HG02610 (cell line): ENCODE results near the gene UHRF2.
"Not testable (repeated sequence)": the region's sequence is repeated elsewhere in the genome, so short reads cannot be mapped to it uniquely, and the experiment has no call there.

ENCODE experiments used
- ATAC-seq: cut with Tn5 transposase; IDR thresholded peaks from one replicate; pipeline ENCODE4 v1.9.1; 2021; ENCODE audit warnings: mild to moderate bottlenecking, moderate library complexity; ENCODE audit not compliant: unreplicated experiment

Gene UHRF2, protein sequence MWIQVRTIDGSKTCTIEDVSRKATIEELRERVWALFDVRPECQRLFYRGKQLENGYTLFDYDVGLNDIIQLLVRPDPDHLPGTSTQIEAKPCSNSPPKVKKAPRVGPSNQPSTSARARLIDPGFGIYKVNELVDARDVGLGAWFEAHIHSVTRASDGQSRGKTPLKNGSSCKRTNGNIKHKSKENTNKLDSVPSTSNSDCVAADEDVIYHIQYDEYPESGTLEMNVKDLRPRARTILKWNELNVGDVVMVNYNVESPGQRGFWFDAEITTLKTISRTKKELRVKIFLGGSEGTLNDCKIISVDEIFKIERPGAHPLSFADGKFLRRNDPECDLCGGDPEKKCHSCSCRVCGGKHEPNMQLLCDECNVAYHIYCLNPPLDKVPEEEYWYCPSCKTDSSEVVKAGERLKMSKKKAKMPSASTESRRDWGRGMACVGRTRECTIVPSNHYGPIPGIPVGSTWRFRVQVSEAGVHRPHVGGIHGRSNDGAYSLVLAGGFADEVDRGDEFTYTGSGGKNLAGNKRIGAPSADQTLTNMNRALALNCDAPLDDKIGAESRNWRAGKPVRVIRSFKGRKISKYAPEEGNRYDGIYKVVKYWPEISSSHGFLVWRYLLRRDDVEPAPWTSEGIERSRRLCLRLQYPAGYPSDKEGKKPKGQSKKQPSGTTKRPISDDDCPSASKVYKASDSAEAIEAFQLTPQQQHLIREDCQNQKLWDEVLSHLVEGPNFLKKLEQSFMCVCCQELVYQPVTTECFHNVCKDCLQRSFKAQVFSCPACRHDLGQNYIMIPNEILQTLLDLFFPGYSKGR

DNA sequence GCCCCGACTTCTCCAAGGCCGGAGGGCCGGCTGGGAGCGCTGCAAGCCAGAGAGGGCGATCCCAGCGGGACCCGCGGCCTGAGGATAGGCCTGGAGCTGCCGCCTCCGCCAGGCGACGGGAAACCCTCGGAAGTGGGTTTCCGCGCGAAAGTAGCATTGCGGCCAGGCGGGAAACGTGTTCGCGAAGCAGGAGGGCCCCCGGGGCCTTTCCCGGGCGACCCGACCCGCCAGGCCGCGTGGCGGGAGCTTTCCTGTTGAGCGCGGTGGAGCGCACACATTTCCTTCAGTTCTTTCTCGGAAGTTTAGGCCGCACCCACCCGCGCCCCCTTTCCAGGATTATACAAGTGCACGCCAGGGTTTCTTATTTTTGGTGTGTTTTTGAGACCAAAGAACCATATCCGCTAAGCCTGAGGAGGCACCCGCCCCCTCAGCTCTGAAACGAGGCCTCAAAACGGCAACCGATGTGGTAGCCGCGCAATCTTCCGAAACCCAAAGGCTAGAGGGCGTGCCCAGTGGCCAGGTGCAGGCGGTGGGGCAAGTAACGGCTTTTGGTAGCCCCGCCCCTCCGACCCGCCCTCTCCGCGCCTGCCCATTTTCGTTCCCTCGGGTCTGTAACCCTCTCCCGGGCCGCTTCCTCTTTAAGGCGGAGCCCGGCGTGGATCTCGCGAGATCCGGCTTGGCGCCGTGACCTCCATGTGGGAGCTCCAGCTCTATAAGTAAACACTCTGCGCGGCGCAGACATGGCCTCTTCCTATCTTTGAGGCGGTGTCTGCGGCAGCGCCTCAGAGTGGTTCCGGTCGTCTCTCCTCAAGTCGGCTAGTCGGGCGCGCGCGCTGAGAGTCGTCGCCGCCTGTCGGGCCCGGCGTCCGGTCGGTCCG lies at the start of gene UHRF2:
Gene UHRF2, plus strand, starts transcription at position 713 of the 878 bp plus-strand sequence. CDS start 292 bp downstream, outside the sequence.
- peak; percentile 82 for ATAC-seq

DNA sequence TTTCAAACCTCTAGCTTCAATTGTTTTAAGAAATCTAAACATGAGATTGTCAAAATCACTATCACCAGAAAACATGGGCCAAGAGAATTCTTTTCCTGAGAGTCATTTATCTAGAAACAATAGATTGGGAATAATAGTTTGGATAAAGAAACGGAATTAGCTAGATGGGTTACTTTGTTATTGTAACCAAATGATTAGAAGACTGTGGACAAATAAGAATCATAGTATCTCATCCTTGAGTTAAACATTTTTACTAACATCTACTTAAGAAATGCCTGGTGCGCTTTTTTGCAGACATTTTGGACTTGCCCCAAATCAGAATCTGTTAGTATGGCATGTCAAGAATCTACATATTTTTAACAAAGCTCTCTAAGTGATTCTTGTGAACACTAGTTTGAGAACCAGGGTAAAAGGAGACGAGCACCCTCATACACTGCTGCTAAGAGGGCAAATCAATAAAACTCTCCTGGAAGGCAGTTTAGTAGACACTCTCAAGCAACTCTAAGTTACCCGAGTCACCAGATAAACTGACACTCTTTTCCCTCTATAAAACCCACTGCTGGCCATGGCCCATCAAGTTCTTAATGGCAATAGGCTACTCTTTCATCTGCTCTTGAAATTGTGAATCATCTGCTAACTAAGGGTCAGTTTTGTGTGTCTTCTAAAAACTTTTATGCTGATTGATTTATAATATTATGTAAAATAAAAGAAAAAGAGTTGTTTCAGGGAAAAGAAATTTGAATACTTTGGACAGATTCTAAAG lies 45.7 kb upstream of the UHRF2 start:
- ATAC-seq = no peak

DNA sequence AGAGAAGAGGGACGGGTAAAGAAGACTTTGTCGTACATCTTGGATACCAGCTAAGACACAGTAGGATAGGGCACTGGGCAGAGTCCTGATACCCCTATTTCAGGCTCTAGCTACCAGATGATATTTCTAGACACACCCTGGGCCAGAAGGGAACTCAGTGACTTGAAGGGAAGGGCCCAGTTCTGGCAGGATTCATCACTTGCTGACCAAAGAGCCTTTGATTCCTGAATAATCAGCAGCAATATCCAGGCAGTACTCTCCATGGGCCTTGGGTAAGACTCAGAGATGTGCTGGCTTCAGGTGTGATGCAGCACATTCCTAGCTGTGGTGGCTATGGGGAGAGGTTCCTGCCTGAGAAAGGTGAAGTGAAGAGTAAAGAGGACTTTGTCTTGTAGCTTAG lies 44.2 kb upstream of the UHRF2 start:
- no peak for ATAC-seq

DNA sequence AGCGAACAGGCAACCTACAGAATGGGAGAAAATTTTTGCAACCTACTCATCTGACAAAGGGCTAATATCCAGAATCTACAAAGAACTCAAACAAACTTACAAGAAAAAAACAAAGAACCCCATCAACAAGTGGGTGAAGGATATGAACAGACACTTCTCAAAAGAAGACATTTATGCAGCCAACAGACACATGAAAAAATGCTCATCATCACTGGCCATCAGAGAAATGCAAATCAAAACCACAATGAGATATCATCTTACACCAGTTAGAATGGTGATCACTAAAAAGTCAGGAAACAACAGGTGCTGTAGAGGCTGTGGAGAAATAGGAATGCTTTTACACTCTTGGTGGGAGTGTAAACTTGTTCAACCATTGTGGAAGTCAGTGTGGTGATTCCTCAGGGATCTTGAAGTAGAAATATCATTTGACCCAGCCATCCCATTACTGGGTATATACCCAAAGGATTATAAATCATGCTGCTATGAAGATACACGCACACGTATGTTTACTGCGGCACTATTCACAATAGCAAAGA lies 31.5 kb upstream of the UHRF2 start:
- not testable (repeated sequence) for ATAC-seq

DNA sequence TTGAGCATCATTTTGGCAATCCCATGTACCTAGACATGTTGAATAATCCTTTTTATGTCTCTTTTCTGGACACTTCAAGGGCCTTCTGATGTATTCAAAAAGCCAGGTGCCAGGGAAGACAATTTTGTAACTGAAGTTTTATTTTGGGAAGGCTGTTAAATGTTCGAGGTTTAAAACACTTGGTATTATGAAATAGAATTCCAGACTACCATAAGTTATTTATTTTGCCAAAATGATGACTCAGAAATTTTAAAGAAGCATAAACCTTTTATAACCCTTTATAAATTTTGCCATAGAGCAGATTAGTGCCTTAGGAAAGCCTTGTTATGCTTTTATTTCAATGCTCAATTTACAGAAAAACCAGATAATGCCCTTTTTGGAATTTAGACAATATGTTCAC lies 30.3 kb upstream of the UHRF2 start:
- no peak for ATAC-seq

DNA sequence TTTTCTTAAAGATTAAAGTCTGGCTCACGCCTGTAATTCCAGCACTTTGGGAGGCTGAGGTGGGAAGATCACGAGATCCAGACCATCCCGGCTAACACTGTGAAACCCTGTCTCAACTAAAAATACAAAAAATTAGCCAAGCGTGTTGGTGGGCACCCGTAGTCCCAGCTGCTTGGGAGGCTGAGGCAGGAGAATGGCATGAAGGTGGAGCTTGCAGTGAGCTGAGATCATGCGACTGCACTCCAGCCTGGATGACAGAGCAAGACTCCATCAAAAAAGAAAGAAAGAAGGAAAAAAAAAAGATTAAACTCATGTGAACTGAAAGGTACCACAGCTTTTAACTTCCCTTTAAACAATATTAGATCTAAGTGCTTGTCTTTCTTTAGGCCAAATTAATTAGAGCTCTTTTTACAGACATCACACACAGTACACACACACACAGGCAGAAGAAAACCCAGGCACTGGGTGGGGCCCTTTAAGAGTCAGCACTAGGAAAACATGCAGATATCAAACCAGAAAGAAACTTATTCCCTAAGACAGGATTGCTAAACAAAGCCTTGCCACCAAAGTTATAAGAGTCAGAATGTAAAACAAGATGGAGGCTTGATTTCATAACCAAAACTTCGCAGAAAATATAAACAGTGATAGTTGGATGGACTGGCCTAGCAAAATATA lies 29.3 kb upstream of the UHRF2 start:
- no peak for ATAC-seq

DNA sequence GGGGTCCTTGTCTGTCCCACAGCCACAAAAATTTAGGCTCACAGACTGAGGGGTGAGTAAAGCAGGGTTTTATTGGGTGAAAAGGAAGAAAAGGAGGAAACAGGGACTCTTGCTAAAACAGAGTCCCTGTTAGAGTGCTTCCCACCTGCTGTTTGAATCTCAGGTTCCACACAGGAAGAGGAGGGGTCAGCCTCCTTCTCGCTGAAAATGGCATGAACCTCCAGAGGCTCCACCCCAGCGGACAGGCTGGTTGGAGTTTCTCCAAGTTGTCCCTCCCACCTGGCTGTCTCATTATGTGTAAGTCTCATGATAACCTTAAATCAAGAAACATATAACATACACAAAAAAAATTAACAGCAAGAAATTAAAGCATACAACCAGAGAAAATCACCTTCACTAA lies 28.3 kb upstream of the UHRF2 start:
- ATAC-seq = no peak

DNA sequence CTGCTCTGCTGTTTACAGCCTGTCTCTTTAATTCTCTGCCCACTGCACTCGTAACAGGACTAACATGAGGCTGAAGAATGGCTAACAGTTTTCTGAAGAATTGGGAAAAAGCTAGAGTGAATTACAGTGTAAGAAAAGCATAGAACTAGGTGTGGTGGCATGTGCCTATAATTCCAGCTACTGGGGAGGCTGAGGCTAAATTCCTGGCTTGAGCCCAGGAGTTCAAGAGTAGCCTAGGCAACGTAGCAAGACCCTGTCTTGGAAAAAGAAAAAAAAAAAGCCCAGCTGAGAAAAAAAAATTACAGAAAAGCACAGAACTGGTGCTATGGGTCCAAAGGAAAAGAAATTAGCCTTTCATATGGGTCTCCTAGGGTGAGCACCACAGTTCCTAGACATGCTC lies 13.9 kb upstream of the UHRF2 start:
- ATAC-seq = no peak

DNA sequence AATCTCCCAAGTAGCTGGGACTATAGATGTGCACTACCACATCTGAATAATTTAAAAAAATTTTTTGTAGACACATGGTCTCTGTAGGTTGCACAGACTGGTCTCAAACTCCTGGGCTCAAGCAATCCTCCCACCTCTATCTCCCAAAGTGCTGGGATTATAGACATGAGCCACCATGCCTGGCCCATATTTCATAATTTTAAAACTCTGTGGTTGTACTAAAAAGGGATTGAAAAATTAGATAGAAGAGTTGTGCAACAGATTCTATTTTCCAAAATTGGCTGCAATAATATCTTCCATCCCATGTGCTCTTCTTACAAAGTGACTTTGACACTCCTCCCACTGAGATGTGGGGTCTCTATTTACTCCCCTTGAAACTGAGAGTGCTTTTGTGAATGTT lies 7.6 kb upstream of the UHRF2 start:
- no peak for ATAC-seq

DNA sequence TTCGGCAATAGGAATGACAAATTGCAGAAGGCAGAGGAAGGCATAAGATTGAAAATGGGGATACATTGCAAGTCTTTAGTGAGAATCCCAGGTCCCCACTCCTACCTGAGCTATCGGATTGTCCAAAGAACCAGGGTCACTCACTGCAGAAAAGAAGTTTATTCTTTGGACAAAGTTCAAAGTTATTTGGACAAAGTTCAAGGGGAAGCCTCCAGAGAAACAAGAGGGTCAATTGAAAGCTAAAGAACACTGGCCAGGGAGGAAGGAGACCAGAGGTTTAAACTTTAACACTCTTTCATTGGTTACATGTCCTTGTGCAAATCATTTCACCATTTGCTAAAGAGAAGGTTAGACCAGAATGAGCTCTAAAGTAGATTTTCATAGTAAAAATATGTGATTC lies 5.2 kb upstream of the UHRF2 start:
- ATAC-seq = no peak

DNA sequence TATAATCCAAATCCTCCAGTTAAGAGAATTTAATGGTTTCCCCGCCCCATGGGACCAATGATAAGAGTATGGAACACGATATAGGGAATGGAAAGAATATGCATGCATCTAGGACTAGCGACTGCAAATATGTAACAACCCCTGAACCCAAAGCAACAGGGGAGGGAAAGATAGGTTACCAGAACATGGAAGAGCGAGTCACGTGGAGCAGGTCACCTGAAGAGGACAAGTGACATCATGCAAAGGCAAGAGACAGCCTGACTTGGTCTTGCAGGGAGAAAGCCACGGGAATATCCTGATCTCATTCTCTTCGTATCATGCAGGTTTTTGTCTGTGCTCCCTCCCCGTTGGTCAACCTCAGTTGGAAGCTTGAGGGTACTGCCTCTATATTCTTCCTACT lies 4.7 kb upstream of the UHRF2 start:
- ATAC-seq = no peak

DNA sequence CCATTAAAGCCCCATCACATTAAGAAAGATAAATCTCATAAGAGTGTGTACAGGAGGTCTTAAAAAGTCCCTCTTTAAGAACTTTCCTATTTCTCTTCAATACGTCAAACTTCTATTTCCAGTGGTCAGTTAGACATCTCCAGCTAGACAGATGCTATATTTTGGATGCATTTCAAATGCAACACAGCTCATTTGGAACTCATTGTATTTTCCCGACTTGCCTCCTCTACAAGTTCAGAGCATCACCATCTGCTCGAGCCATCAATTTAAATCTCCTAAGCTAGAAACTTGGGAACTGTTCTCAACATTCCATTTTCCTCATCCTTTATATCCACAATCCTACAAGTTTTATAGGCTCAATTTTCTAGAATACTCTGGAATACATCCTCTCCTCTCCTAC lies 3.2 kb upstream of the UHRF2 start:
- no peak for ATAC-seq

DNA sequence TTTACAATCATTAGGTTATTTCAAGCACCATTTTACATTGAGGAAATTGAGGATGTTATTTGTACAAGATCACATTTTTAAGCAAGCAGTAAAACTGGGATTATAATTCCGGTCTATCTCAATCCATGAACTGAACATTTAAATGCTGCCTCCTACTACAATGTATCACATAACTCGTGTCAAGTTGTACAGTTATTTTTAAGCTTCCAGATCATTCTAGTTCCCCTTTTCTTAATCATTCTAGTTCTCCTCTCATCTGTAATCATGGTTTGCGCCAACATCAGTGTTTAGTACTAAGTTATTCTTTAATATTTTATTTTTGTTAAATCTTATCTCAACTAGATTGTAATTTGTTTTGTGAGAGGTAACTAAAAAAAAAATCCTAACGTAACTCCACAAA lies 2.4 kb upstream of the UHRF2 start:
- no peak for ATAC-seq

DNA sequence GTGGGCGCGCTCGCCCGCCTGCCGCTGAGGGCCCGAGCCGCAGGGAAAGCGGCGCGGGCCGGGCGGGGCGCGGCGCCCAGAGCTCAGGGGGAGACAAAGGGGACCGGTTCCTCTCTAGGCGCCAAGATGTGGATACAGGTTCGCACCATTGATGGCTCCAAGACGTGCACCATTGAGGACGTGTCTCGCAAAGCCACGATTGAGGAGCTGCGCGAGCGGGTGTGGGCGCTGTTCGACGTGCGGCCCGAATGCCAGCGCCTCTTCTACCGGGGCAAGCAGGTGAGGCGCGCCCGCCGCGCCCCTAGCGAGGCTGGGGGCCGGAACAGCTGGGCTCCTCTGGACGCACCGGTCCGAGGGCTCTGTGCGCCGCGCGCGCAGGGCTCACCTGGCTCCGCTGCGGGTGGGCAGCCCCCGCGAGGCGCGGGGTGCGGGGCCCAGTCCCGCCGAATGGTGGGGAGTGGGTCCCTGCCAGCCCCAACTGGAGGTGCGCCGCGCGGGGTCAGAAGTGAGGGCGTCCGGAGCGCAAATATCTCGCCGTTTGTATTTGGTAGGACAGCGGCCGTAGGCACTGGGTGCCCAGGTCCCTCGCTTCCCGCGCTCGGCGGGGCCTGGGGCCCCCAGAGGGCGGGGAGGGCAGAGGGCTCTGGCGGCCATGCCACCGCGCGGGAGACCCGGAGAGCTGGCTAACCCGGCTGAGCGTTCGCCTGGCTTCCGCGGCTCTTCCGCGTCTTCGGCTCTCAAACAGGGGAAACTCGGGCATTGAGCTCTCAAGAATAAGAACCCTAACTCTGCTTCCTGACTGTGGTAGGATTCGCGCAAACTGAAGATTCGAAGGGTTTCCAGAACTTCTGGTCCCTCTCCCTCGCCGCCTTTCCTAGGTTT lies 607 bp downstream of the UHRF2 start:
- peak; percentile 11 for ATAC-seq

DNA sequence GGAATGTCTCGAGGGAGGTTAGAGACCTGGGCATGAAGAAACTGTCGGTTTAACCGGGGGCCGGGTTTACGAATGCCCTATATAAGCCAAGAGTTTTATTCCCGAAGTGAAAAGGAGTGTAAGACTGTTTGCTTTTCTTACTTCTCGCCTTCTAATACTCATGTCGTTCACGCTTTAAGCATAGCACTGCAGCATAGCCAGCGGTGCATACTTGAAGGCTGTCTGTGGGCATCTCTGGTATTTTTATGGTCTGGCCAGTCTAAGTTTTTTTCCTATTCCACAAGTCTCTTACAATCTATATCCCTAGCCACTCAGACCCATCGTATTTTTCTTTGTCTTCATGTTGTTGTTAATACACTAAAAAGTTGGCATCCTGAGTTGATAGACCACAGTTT lies 1.2 kb downstream of the UHRF2 start:
- ATAC-seq = no peak

DNA sequence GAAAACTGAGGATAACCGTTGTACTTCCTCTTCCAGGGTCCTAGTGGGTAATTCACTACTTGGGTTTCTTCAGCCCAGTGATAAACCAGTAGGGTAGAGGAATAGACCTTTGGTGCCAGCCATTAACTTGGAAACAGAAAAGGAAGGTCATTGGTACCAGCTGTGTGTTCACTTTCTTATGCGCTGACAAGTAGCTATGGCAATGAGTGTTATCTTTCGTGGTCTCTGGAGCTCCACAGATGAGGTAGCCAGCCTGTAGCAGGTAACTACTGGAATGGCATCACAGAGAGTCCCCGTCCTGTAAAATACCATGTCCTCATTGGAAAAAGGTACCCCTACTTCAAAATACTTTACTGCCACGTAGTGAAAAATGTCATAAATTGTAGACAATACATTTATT lies 2.3 kb downstream of the UHRF2 start:
- no peak for ATAC-seq

DNA sequence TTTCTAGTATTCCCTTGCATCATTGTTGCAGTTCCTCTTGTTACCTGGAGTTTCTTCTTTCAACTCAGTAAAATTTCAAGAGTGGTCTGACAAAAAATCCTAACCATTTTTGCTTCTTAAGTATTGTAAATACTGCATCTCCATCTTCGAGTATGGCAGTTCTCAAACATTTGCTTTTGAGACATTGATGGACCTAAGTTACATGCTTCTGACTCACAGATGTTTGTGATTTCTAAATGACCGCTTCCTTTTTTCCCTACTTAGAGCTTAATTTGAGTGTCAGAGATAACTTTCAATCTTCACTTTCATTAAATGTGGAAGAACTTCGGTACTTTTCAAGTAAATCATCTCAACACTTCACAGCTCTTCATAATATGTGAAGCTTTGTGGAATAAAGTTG lies 4.2 kb downstream of the UHRF2 start:
- no peak for ATAC-seq

DNA sequence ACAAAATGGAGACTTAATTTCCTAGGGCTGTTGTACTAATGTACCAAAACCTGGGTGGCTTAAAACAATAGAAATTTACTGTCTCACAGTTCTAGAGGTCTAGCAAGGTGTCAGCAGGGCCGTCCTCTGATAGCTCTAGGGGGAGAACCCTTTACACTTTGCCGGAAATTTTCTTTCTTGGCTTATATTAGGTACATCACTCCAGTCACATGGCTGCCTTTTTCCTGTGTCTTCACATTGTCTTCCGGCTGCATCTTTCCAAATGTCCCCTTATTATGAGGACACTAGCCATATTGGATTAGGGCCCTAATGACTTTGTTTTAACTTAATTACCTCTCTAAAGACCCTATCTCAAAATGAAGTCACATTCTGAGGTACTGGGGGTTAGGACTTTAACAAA lies 5.8 kb downstream of the UHRF2 start:
- ATAC-seq = no peak

DNA sequence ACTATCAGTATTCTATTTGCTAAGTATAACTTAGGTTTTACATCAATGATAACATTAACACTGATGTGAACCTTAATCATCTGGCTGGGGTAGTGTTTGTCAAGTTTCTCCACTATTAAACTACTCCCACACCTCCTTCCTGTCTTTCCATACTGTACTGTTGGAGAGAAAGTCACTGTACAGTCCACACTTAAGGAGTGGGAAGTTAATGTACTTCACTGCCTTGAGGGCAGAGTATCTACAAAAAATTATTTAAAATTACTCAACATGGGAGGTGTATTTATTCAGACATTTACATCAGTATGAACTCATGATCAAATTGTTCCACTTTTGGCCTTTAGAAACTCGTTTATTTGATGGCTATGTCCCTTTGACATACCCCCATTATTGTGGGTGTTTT lies 11.9 kb downstream of the UHRF2 start:
- no peak for ATAC-seq
